ENCODE results near the gene TPM3.
"Not testable (repeated sequence)": the region's sequence is repeated elsewhere in the genome, so short reads cannot be mapped to it uniquely, and the experiment has no call there.

Gene TPM3

DNA sequence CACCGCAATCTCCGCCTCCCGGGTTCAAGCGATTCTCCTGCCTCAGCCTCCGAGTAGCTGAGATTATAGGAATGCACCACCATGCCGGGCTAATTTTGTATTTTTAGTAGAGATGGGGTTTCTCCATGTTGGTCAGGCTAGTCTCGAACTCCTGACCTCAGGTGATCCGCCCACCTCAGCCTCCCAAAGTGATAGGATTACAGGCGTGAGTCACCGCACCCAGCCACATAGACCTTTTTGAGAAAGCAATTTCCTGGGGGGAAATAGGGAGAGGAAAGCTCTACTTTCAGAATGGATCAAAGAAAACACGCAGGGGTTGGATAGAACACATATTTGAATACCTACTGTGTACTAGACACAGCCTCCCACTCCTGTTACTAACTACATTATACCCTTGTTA, 13.9 kb upstream of the TPM3 start:
- DNase-seq (ENCODE audit: low spot score) = not testable (repeated sequence)

DNA sequence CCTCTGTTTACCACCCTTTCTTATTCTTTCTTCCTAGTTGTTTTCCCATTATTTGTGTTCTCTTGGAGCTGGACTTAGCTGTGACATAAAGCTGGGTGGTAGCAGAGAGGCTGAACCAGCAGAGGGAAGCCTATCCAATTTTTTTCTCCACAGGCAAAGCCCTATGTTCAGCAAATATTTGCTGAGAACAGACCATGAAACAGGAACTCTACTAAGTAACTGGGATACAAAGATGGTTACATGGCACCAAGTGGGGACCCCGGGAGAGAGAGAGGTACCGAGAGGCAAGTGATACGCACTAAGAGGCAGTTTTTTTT, 7.6 kb upstream of the TPM3 start:
- no peak for DNase-seq (ENCODE audit: low spot score)

GRCh38 chr1:154198756-154199562, 7.1 kb upstream of the TPM3 start:
- peak; percentile 52 for DNase-seq (ENCODE audit: low spot score)

DNA sequence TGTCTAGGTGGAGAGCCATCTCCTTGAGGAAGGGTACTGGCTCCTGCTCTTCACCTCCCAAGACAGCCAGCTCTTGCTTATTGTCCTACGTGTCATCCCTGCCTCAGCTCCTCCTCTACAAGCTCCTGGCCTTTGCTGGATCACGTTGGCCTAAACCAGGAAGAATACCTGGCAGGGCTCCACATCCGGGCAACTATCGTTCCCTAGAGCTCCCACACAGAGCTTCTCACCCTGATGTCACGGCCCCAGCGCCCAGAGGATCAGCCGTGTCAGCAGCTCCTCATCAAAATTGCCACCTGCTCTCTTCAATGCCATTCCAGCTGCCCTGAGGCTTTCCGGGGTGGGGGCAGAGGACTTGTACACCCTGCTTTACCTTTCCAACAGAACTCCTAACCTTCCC, 1.9 kb upstream of the TPM3 start:
- no peak for DNase-seq (ENCODE audit: low spot score)

GRCh38 chr1:154192476-154192875, 576 bp upstream of the TPM3 start:
- no peak for DNase-seq (ENCODE audit: low spot score)

GRCh38 chr1:154190550-154190949, 1.4 kb downstream of the TPM3 start:
- no peak for DNase-seq (ENCODE audit: low spot score)

DNA sequence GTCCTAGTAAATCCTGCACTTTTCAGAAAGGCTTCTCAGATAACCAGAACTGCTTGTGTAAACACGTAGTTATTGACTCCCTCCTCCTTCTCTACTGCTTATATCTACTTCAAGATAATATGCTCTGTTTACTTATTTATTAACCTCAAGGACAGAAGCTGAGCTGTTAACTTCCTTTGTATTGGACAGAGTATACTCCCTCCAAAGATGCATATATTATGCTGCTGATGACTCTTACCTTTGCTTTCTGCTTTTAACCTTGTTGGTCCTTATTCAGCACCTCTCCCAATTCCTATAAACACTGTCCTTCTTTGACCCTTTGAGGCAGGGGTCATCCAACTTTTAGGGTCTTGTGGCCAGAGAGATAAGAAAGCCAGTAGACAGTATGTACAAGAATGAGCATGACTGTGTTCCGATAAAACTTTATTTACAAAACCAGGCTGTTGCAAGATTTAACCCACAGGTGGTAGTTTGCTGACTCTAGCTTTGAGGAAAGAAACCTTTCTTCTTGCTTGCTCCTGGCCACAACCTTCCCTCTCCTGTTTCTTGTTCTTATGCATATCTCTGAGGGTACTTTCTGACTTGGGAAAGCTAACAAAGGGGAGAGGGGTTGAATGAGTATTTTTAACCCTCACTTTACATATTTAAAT, 4.9 kb downstream of the TPM3 start:
- DNase-seq (ENCODE audit: low spot score) = no peak

- peak; percentile 55 for DNase-seq (ENCODE audit: low spot score)
Observed at GRCh38 chr1:154186177-154186576, 5.7 kb downstream of the TPM3 start.

DNA sequence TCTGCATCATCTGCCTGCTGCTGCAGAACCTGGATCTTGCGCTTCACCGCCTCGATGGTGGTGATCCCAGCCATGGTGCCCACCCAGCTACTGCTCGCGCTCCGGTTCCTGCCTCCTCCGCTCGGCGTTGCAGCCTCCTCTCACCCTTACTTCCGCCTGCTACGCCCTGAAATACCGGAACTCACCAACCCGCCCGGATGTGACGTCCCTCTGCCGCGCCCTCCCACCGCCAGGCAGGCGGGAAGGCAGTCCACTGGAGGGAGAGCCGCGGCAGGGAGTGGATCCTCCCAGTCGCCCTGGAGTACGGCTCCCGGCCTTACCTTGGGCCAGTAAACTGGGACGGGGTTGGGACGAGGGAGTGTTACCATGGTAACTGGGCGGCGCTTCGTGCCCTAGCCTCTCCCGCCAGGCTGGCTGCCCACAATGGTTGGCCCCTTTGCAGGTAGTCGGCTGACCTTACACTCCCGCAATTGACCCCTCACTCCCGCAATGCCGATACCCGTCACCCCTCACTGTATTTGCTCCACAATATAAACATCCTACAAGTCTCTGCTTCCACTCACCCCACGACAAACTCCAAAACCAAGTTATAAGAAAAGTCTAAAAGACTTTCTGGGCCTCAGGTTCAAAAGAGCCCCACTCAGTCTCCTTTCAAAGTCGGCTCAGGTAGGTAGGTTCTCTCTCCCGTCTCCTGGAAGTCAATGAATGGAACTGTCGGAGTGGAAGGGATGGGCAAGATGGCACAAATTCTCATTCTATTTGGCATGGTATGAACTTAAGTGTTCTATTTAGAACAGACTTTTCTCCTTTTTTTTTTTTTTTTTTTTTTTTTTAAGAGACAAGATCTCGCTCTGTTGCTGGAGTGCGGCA, 8.6 kb downstream of the TPM3 start:
- DNase-seq (ENCODE audit: low spot score) = peak; percentile 95

DNA sequence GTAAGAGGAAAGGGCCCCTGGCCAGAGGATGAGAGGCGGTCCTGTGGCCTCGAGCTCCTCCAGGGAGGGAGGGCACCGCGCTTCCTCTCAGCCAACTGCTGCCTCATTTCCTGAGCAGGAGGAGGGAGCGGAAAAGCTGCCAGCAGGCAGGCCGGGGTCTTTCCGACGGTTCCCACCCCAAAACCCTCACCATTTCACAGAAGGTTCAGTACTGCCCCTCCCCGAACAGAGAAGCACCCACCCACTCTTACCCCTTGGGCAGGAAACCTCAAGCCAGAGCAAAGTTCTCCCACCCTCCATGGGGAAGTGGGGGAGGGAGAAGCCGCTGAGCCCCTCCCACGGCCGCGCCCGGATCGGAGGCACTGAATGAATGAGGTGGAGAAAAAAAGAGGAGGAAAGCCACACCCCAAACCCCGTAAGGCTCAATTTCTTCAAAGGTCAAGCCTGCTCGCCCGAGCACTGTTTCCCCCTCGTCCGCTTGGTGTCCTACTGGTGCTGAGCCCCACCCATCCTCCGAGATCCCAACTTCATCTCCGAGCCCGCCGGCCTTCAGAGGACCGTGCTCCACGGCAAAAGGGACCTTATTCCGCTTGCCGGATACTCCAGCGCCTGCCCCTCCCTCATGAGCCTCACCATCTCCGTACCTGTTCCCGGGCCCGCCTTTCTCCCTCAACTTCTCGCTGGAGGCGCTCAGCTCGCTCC, 9.4 kb downstream of the TPM3 start:
- DNase-seq (ENCODE audit: low spot score) = no peak

- no peak for DNase-seq (ENCODE audit: low spot score)
Observed at GRCh38 chr1:154181944-154182343, 10.0 kb downstream of the TPM3 start.

- DNase-seq (ENCODE audit: low spot score) = no peak
Observed at GRCh38 chr1:154179946-154180687, 11.8 kb downstream of the TPM3 start.

DNA sequence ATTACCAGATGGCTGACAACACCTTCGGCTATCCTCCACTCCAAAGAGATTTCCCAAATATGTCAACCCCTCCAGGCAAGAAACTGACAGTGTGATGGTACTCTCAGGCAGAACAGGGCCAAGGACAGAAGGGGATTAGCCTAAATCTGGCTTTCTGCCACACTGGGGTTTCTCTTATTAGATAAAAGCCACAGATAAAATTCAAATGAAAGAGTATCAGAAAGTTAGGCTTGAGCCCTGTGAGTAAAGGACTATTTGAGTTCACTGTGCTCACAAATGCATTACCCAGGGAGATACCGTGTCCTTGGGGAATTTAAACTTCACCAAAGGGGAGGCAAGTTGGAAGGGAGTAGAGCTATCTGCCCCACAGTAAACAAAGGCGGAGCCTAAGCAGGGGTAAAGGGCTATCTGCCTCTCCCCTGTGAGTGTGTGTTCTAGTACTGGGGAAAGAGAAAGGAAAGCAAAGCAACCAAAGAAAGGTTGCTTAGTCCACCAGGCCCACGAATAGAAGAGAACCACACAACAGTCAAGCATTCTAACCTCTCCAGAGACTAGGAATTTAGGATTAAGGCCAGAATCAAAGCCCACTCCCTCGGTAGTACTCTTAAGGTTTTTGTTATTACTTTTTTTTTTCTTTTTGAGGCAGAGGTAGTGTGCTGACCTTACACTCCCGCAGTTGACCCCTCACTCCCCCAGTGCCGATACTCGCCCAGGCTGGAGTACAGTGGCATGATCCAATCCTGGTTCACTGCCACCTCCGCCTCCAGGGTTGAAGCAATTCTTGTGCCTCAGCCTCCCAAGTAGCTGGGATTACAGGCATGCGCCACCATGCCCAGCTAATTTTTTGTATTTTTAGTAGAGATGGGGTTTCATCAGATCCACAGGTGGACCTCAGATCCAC, 12.7 kb downstream of the TPM3 start:
- no peak for DNase-seq (ENCODE audit: low spot score)

- DNase-seq (ENCODE audit: low spot score) = no peak
Observed at GRCh38 chr1:154178013-154178412, 13.9 kb downstream of the TPM3 start.

- DNase-seq (ENCODE audit: low spot score) = no peak
Observed at GRCh38 chr1:154176337-154176736, 15.6 kb downstream of the TPM3 start.

DNA sequence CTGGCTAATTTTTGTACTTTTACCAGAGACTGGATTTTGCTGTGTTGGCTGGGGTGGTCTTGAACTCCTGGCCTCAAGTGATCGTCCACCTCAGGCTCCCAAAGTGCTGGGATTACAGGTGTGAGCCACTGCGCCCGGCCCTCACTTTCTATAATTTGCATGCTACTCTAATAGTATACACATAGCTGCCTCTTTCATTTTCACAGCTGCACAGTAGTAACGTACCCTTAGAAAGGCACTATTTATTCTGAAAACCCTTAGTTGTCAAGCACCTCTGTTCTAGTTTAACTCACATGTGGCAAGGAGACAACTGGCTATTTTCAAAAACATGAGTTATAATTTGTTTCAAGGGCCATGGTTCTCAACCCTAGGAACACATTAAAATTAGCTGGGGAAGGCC, 17.2 kb downstream of the TPM3 start:
- DNase-seq (ENCODE audit: low spot score) = no peak

GRCh38 chr1:154171880-154172279, 20.0 kb downstream of the TPM3 start:
- DNase-seq (ENCODE audit: low spot score) = no peak

- no peak for DNase-seq (ENCODE audit: low spot score)
Observed at GRCh38 chr1:154171223-154171583, 20.7 kb downstream of the TPM3 start.

- DNase-seq (ENCODE audit: low spot score) = no peak
Observed at GRCh38 chr1:154170547-154171222, 21.2 kb downstream of the TPM3 start.

- DNase-seq (ENCODE audit: low spot score) = no peak
Observed at GRCh38 chr1:154167461-154167860, 24.4 kb downstream of the TPM3 start.

Data from HuH-7.5 (cell line).